GM19193 (cell line): ENCODE data around the gene PAEP.
"Not testable (repeated sequence)": the region's sequence is repeated elsewhere in the genome, so short reads cannot be mapped to it uniquely, and the experiment has no call there.

Experiments used
- POLR2A ChIP-seq: IDR thresholded peaks from 4 replicates; pipeline ENCODE4 v1.6.1; 2011; ENCODE audit not compliant: insufficient read depth, insufficient read length; ENCODE audit errors: extremely low read depth

PAEP gene

GRCh38 chr9:135522931-135523330 is 38.6 kb upstream of the PAEP start:
- no peak for TF ChIP-seq POLR2A

GRCh38 chr9:135523521-135524129 is 37.9 kb upstream of the PAEP start:
- no peak for TF ChIP-seq POLR2A

- no peak for TF ChIP-seq POLR2A
Measured at GRCh38 chr9:135524130-135524861, 37.3 kb upstream of the PAEP start.

GRCh38 chr9:135525241-135526088 is 36.1 kb upstream of the PAEP start:
- TF ChIP-seq POLR2A = no peak

GRCh38 chr9:135526089-135526729 is 35.3 kb upstream of the PAEP start:
- TF ChIP-seq POLR2A = no peak

GRCh38 chr9:135526730-135527571 is 34.6 kb upstream of the PAEP start:
- TF ChIP-seq POLR2A = no peak

GRCh38 chr9:135530146-135530545 is 31.4 kb upstream of the PAEP start:
- TF ChIP-seq POLR2A = no peak

DNA sequence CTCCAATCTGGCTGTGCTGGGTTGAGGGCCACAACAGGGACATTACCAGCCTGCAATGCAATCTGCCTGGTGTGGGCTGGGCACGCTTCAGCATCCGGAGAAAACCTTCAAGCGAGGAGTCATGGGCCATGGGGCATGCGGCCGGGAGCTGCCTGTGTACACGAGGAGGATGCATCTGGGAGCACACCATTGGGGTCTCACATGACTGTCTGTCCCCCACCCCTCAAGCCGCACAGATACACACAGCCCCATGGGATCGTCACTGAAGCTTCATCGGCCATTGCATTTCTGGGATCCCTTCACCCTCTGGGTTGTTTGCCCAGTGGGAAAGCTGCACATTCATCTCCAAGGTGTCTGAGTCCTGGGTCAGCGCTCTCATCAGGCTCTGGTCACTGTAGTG is 30.5 kb upstream of the PAEP start:
- no peak for TF ChIP-seq POLR2A

- no peak for TF ChIP-seq POLR2A
Measured at GRCh38 chr9:135533113-135533512, 28.4 kb upstream of the PAEP start.

GRCh38 chr9:135533674-135534073 is 27.9 kb upstream of the PAEP start:
- TF ChIP-seq POLR2A = no peak

DNA sequence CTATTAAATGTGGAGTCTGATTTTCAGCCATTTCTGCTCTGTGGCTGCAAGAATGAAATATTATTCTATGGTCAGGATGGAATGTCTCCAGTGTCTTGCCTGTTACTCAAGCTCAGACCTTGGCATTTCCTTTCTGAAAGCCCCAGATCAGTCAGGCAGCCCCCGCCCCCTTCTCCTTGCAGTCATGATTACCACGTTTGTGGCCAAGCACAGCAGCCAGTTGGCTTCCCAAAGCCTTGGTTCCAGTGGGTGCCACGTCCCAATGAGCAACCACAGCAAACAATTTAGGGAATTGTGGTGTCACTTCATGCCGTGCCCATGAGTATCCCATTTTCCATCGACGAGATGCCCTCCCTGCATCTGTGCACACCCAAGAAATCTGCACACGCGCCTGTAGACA is 25.3 kb upstream of the PAEP start:
- TF ChIP-seq POLR2A = no peak

DNA sequence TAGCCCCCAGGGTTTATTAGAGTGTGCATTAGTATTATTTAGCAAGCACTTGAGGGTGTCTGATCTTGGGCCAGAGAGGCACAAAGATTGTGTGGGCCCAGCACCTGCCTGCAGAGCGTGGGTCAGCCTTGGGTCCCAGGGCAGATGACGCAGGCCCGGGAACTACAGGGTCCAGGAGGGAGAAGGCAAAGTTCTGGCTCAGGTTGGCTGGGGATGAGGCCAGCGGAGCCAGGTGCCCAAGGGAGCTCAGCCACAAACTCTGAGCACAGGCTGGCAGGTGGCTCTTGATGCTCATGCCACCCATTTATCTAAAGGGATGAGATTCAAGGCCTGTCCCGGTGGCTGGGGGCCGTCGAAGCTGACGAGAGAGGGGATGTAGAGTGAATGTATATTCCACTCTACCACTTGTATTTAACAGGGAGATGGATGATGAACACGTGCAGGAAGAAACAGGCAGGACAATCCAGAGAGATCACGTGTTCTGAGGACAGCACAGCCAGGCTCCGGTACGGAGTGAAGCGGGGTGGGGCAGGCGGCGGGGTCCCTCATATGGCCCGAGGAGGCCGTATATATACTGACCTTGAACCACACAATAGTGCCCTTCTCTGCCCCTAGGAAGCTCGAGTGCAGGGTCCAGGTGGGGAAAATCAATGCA is 16.4 kb upstream of the PAEP start:
- no peak for TF ChIP-seq POLR2A

- TF ChIP-seq POLR2A = not testable (repeated sequence)
Measured at GRCh38 chr9:135545646-135546176, 15.8 kb upstream of the PAEP start, which contains the start of gene OBP2A. TSS of gene OBP2A (plus strand) at chr9:135546126. CDS start at chr9:135546181, 55 bp downstream.
